Measurements from ENCODE around the gene HAPSTR1.

DNA sequence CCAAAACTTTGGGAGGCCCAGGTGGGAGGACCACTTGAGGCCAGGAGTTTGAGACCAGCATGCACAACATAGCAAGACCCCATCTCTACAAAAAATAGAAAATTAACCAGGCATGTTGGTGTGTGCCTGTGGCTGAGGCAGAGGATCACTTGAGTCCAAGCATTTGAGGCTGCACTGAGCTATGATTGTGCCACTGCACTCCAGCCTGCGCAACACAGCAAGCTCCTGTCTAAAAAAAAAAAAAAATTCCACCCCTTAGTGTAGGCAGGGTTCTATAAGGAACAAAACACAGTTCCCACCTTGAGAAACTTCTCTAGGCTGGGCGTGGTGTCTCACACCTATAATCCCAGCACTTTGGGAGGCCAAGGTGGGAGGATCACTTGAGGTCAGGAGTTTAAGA lies 36.3 kb upstream of the HAPSTR1 start:
- TF ChIP-seq POLR2AphosphoS5 (IDR thresholded peaks at IDR 0.05; ENCODE audit: low read depth, low read length): no peak
- TF ChIP-seq FOXP2 (optimal IDR thresholded peaks at IDR 0.05; ENCODE audit: borderline replicate concordance, extremely low read depth, extremely low read length, insufficient read depth): no peak
- TF ChIP-seq, protein P1, sequence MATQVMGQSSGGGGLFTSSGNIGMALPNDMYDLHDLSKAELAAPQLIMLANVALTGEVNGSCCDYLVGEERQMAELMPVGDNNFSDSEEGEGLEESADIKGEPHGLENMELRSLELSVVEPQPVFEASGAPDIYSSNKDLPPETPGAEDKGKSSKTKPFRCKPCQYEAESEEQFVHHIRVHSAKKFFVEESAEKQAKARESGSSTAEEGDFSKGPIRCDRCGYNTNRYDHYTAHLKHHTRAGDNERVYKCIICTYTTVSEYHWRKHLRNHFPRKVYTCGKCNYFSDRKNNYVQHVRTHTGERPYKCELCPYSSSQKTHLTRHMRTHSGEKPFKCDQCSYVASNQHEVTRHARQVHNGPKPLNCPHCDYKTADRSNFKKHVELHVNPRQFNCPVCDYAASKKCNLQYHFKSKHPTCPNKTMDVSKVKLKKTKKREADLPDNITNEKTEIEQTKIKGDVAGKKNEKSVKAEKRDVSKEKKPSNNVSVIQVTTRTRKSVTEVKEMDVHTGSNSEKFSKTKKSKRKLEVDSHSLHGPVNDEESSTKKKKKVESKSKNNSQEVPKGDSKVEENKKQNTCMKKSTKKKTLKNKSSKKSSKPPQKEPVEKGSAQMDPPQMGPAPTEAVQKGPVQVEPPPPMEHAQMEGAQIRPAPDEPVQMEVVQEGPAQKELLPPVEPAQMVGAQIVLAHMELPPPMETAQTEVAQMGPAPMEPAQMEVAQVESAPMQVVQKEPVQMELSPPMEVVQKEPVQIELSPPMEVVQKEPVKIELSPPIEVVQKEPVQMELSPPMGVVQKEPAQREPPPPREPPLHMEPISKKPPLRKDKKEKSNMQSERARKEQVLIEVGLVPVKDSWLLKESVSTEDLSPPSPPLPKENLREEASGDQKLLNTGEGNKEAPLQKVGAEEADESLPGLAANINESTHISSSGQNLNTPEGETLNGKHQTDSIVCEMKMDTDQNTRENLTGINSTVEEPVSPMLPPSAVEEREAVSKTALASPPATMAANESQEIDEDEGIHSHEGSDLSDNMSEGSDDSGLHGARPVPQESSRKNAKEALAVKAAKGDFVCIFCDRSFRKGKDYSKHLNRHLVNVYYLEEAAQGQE (IDR thresholded peaks at IDR 0.05; ENCODE audit: insufficient read depth in 1 of 2, low read depth in 2 of 2, low read length in 2 of 2): no peak
